DND-41 (cell line): ENCODE measurements around the gene CRACR2B.

Experiments
- EZH2 ChIP-seq: IDR thresholded peaks from 3 replicates; pipeline ENCODE4 v1.6.1; 2012; ENCODE audit warnings: borderline replicate concordance, low read depth, mild to moderate bottlenecking, moderate library complexity, low read length, inconsistent platforms; ENCODE audit not compliant: severe bottlenecking
- TF ChIP-seq, protein P1 (sequence below): IDR thresholded peaks from 2 replicates; pipeline ENCODE4 v1.5.1; 2012; ENCODE audit warnings: borderline replicate concordance, low read length, moderate library complexity, mild to moderate bottlenecking; ENCODE audit not compliant: poor library complexity, severe bottlenecking; ENCODE audit errors: extremely low read depth

- TF ChIP-seq, protein P1, sequence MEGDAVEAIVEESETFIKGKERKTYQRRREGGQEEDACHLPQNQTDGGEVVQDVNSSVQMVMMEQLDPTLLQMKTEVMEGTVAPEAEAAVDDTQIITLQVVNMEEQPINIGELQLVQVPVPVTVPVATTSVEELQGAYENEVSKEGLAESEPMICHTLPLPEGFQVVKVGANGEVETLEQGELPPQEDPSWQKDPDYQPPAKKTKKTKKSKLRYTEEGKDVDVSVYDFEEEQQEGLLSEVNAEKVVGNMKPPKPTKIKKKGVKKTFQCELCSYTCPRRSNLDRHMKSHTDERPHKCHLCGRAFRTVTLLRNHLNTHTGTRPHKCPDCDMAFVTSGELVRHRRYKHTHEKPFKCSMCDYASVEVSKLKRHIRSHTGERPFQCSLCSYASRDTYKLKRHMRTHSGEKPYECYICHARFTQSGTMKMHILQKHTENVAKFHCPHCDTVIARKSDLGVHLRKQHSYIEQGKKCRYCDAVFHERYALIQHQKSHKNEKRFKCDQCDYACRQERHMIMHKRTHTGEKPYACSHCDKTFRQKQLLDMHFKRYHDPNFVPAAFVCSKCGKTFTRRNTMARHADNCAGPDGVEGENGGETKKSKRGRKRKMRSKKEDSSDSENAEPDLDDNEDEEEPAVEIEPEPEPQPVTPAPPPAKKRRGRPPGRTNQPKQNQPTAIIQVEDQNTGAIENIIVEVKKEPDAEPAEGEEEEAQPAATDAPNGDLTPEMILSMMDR, result no peak
- TF ChIP-seq EZH2, result no peak
These were observed 17.2 kb downstream of the CRACR2B start for GRCh38 chr11:844693-845644.
